Stimulated activated CD8-positive, alpha-beta memory T cell treated with anti-CD3 and anti-CD28 coated beads, Interleukin-4, amount 100 ng/mL, for 24 hours (primary cell): ENCODE data around the gene HCFC2.
A peak's percentile ranks its signal among the peaks of the same experiment; 100 is the strongest.
"Not testable (repeated sequence)": the region's sequence is repeated elsewhere in the genome, so short reads cannot be mapped to it uniquely, and the experiment has no call there.

Source experiments
- DNase-seq: peaks from one replicate; pipeline ENCODE4 v3.0.0-alpha.2; 2020; ENCODE audit warnings: low read depth

Gene HCFC2

DNA sequence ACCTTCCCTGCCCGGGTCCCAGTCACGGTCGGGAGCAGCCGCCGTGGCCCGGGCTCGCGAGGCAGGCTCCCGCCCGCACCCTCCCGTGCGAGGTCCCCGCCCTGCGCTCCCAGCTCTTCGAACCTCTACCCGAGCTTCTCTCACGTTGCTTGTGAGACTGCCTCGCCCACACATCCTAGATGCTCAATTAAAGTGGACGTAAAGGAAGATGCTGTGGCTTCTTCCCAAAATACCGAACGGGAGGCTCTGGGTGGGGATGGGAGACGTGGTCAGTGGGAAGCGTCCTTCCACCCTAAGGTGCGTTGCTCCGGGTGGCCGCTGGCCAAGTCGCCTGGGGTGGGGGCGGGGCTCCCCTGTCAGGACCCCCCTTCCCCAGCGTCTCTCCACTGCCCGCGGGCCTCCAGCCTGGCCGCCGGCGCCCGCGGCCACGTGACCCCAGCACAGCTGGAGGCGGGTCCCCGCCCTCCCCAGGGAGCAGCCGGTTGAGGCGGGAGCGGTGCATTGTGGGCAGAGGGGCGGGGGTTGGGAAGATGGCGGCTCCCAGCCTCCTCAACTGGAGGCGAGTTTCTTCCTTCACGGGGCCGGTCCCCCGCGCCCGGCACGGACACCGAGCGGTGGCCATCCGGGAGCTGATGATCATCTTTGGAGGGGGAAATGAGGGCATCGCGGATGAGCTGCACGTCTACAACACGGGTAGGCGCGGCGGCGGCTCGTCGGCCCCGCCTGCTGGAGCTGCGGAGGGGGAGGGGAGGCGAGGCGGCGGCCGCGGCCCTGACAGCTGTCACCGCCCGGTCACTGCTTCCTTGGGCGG lies at the start of gene HCFC2:
HCFC2 (plus strand) TSS at position 501 of the 811 bp plus-strand sequence; CDS start at position 531, 30 bp downstream.
- DNase-seq: peak; percentile 86

DNA sequence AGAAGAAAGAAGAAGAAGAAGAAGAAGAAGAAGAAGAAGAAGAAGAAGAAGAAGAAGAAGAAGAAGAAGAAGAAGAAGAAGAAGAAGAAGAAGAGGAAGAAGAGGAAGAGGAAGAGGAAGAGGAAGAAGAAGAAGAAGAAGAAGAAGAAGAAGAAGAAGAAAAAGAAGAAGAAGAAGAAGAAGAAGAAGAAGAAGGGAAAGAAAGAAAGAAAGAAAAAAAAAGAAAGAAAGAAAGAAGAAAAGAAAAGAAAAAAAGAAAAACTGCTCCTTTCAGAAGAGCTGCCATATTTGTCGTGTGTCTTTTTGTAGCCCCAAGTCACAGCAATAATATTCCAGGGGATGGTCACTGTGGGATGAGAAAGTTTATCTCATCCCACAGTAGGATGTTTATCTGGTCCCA lies 42.5 kb upstream of the HCFC2 start:
- not testable (repeated sequence) for DNase-seq

DNA sequence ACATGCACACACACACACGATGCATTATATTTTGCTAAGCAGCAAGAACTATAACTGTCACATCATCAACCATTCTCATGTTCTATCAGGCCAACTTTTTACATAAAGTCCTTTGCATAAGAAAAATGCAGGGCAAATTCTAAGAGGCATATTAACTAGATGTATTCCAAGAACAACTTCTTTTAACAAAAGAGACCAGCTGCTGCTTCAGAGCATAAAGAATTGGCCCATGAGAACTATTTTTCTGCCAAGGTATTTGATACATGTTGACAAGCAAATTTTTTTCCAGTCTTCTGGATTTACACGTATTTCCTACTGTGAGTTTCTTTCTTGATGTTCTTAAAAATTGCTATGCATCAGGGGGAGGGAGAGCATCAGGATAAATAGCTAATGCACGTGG lies 41.5 kb upstream of the HCFC2 start:
- no peak for DNase-seq

DNA sequence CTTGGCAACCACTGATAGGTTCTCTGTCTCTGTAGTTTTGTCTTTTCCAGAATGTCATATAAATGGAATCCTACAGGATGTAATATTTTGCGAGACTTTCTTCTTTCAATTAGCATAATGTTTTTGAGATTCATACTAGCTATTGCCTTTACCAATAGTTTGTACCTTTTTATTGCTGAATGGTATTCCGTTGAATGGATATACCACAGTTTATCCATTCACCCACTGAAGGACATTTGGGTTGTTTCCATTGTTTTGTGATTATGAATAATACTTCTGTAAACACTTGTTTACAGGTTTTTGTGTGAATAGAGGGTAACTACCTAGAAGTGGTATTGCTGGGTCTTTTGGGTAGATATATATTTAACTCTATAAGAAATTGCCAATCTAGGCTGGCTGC lies 40.6 kb upstream of the HCFC2 start:
- DNase-seq: no peak

DNA sequence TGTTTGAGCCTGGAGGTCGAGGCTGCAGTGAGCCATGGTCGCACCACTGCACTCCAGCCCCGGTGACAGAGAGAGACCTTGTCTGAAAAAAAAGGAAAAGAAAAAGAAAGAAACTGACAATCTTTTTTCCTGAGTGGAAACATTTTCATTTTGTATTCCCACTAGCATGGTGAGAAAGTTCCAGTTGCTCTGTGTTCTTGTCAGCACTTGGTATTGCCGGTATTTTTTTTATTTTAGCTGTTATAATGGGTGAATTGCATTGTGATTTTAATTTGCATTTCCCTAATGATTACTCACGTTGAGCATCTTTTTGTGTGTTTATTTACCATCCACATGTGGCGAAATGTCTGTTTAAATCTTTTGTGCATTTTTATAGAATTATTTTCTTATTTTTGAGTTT lies 40.0 kb upstream of the HCFC2 start:
- no peak for DNase-seq

DNA sequence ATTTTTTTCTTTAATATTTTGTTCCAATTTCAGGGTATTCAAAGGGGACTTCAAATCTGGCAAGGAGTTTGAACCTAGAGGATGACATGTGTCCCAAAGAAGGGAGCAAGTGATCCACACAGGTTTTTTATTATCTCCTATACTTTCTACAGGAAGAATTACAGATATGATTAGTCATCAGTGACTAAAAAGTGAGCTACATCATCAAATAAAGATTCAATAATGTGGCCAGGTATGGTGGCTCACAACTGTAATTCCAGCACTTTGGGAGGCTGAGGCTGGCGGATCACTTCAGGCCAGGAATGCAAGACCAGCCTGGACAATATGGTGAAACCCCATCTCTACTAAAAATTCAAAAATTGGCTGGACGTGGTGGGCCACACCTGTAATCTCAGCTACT lies 38.6 kb upstream of the HCFC2 start:
- DNase-seq: no peak

DNA sequence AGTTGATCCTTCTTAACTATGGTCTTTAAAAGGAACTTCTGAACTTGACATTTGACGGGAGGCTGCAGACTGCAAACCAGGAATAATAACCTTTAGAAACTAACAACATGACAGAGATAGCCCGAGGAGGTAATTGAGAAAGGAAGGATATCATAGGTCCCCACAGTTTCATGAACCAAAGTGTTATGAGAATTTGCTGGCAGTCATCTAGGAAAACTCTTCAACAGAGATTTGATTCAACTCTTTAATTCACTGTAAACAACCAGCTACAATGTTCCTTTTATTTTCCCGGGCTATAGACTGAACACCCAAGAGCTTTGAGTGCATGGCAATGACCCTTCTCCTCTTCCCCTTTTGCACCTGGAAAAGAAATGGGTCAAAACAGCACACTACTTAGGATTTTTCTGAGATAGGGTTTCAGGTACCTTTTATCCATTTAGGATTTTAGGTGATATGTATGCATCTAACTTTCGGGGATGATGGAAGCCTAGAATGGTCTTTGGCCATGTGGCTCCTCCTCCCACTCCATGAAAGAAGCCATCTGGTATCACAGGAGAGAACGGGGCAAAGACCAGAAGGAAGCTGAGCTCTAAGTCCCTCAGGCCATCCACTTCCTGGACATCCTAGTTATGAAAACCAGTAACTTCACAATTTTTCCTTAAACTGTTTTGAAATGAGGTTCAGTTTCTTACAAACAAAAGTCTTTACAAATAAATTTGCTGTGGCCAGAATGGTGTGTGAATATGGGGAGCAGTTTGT lies 37.3 kb upstream of the HCFC2 start:
- DNase-seq: no peak

DNA sequence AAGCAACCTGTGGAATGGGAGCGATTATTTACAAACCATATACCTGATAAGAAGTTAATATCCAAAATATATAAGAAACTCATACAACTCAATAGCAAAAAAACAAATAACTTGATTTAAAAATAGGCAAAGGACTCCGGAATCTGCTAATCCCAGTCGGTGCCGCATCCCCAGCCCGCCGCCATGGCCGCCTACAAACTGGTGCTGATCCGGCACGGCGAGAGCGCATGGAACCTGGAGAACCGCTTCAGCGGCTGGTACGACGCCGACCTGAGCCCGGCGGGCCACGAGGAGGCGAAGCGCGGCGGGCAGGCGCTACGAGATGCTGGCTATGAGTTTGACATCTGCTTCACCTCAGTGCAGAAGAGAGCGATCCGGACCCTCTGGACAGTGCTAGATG lies 33.7 kb upstream of the HCFC2 start:
- not testable (repeated sequence) for DNase-seq

DNA sequence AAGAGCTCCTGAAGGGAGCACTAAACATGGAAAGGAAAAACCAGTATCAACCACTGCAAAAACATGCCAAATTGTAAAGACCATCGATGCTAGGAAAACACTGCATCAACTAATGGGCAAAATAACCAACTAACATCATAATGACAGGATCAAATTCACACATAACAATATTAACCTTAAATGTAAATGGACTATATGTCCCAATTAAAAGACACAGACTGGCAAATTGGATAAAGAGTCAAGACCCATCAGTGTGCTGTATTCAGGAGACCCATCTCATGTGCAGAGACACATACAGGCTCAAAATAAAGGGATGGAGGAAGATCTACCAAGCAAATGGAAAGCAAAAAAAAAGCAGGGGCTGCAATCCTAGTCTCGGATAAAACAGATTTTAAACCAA lies 28.2 kb upstream of the HCFC2 start:
- not testable (repeated sequence) for DNase-seq

DNA sequence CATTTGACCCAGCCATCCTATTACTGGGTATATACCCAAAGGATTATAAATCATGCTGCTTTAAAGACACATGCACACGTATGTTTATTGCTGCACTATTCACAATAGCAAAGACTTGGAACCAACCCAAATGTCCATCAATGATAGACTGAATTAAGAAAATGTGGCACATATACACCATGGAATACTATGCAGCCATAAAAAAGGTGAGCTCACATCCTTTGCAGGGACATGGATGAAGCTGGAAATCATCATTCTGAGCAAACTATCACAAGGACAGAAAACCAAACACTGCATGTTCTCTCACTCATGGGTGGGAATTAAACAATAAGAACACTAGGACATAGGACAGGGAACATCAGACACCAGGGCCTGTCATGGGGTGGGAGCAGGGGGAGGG lies 24.6 kb upstream of the HCFC2 start:
- not testable (repeated sequence) for DNase-seq

DNA sequence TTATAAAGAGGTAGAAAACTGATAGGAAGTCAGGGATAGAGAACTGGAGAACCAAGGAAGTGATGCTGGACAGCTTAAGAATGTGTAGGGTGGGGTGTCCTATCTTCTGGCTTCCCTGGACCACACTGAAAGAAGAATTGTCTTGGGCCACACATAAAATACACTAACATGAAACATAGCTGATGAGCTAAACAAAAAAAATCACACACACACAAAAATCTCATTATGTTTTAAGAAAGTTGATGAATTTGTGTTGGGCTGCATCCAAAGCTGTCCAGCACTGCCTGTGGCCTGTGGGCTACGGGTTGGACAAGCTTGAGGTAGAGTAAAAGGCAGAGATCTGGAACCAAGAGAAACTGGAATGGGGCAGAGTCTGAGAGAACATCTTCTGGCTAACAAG lies 21.8 kb upstream of the HCFC2 start:
- DNase-seq: no peak

DNA sequence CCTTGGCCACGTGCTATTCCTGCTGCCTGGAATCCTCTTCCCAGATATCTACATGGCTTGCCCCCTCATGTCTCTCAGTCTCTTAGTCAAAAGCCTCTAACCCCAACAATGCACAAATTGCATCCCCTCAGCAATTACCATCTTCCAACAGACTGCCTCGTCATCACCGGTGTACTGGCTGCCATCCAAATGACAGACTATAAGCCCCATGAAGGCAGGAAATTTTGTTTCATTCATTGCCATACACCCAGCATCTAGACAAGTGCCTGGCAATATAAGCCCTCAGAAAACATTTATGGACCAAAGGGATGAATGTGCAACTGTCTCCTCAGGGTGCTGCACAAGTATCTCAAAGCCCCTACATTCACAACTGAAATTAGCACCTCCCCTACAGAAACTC lies 20.2 kb upstream of the HCFC2 start:
- no peak for DNase-seq

DNA sequence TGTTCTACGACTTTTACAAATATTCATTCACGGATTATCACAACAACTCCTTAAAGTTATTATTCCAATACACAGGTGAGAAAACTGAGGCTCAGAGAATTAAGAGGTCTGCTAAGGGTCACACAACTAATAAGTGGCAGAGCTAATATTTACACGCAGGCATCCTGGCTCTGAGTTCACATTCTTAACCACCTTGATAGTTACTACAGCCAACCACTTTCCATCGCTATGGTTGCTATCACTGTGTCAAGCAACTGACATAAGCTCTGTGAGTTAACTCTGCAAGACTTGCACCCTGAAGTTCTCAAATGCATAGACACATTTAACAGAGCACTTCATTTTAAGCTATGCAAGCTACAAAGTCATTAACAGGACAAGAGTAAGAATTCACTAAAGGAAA lies 18.0 kb upstream of the HCFC2 start:
- no peak for DNase-seq

DNA sequence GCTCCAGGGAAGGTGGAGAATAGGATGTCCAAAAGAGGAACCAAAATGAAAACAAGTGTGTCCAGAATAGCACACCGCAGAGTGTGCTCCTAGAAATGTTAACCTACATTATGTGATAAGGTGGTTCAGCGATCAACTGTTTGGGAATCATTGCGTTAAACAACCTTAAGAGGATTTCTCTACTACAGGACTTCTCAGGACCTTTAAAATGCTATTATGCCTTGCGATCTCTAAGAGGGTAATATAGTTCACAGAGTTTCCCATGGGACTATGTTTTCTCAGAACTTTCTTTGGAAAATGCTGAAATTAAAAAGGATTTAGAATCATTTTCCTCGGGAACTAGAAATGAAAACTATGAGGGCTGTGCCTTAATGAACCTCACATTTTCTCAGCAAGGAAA lies 16.2 kb upstream of the HCFC2 start:
- DNase-seq: no peak

DNA sequence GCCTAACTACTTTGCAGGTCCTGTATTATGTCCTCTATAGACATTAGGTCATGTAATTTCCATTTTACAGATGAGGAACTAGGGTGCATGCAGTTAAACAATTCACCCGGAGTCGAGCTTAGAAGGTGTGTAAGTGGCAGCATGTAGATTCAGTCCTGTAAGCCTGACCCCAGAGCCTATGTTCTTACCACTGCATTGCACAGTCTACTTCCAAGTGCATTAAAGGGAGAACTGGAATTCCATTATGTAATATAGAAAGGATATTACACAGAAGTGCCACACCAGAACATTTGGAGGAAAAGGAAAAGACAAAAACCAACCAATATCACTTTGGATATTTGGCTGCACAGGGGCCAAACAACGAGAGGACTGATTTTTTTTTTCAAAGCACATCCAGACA lies 15.5 kb upstream of the HCFC2 start:
- DNase-seq: no peak

DNA sequence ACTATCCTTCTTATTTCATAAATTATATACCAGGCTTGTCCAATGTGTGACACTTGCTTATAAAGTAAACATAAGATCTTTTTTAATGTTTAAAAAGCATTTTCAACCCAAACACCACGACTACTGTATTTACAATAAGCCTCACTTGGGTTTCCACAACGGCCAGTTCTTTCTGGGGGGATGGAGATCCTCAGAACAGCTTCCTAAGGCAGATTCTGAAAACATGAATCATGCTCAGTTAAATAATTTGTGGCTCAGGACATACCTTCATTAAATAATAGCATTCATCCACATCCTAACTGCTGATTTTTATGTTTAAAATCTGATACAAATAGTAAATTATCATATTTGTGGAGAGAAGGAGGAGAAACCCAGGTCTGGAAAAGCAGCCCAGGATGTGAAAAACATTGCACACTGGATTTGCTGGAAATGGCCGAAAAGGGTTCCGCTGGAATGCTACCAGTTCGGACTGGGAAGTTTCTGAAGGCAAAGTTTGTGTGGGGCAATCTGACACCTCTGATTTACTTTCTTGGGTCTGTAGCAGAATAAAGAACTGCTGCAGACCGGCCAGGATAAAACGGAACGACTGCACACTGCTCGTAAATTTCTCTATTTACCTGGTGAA lies 14.9 kb upstream of the HCFC2 start:
- DNase-seq: no peak

DNA sequence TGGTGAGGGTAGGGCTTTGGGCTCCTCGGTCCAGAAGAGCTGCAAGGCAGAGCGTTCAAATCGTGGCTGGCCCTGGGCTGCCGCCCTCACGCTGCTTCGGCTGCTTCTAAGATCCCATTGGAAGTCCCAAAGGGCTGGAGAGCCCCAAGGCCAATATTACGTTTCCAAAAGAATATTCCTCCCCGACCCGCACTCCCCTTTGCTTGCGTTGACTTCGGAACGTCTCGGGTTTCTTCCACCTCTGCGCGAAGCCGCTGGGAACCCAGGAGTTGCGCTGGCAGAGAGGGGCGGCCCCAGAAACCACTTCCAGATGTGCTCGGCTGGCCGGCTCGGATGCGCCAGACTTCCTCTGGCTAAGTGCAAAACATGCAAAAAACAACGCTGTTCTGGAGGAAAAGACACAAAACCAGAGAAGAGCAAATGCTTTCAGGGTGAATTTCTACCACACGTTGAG lies 14.4 kb upstream of the HCFC2 start, which contains the start of gene GLT8D2:
GLT8D2 (minus strand) TSS at position 285 of the 454 bp plus-strand sequence. CDS start 30,539 bp downstream, outside the sequence.
- no peak for DNase-seq

DNA sequence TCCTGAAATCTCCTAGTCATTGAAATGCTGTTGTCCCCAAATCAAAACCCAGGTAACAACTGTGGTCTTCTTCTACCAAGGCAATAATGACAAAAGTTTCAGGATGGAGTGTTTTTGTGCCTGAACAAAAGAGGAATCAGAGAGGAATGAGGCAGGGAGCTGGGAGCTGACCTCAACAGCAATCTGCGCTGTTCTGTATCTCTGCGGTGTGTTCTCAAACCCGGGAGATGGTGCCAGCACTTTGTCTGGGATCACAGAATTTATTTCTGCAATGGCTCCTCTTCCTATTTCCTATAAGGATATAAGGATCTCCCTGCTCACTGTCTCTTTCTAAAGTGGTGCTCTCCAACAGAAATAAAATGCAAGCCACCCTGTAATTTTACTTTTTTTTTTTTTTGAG lies 13.9 kb upstream of the HCFC2 start:
- DNase-seq: no peak

DNA sequence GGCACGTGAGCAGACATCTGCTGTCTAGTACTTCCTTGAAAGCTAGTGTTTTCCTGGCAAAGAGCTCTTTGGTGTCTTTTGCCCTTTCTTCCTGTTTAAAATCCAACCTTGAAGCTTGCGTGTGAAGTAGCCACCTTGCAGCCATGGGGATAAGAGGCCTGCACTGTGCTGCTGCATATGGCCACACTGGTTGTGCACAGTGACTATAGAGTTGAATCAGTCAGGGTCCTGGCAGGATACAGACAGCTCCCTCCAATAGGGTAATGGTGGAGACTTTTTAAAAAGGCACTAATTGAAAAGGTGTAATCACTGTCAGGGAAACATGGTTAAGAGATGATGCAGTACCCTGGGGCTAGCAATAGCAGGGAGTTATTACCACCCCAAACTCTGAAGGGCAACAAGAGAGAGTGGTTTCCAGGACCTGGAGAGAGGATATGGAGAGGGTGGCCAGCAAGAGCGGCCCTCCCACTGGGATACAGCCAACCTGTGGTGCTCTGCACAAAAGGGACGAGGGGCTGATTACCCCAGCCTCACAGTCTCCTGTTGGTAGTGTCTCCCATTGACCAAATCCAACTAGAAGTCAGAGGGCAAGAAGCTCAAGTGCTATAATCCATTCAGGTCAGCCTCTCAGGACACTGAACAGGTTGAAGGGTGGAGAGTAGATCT lies 9.5 kb upstream of the HCFC2 start:
- DNase-seq: no peak

DNA sequence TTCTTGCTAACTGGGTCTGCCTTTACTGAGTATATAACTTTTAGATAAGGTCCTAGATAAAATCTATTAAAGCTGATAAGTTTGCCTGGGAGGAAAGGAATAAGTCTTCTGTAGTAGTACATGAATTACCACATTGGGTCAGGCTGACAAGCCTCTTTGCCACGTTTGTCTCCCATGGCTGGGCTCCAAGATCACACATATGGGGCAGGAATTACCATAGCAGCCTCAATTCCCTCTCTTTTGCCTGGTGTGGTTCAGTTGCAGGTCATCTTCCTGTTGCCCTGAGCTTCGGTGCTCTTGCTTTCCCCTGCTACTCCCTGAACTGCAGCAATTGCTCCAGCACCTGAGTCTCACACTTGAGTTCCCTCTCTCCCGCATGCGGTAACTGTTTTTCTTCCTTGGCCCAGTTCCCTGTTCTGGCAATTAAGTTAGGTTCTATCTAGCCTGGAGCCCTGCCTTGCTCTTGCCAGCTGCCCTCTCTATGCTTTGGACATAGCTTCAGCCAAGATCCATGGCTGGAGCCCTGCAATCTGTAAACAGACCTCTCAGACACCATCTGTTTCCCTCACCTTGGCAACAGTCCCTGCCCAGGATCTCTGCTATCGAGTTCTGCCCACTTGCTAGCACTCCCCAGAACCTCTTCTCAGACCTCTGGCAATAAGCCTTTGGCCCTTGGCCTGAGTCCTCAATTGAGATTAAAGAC lies 8.5 kb upstream of the HCFC2 start:
- DNase-seq: no peak

DNA sequence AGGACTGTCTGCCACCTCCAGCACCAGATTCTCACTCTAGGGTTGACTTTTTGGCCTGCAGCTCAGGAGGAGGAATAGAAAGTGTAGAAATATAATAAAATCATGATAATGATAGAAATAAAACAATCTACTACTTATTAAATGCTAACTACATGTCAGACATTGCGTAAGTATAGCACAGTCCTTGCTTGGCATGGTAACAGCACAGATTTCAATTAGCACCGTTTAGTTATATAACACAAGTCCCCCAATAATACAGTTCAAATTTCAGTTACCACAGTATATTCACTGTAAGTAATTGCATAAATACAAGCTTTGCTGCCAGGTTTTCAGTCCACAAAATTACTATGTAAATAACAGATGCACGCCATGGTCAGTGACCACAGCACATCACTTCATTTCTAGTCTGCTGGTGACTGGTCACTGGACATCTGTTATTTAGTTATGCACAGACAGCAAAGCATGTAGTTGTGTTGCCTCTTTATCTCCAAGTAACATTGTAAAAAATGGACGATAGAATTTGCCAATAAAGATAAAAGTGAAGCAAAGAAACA lies 7.8 kb upstream of the HCFC2 start:
- no peak for DNase-seq
